WTC11 (cell line): ENCODE results near the gene ZNF555. TPM values are rescaled to one million over a fixed set of nuclear protein-coding genes. Genes with fewer than 3 reads are reported as not detected.

Source experiments
- ATAC-seq: fragments of 200-7000 bp; cut with Tn5 transposase; 2 replicates; pipeline ENCODE4 v1.10.0; 2021; ENCODE audit warnings: mild to moderate bottlenecking, moderate library complexity
- CTCF ChIA-PET: fragments of 300-600 bp; sonication (Branson Sonifier 250); formaldehyde crosslinking; loops from one replicate; lab custom pipeline; 2021; ENCODE audit warnings: antibody characterized with exemption; lab: Charles Lee
- POLR2A ChIA-PET: fragments of 350-600 bp; sonication (Branson Sonifier 250); formaldehyde crosslinking; loops from one replicate; lab custom pipeline; 2021; ENCODE audit warnings: antibody characterized with exemption; lab: Charles Lee
- DNase-seq: peaks from one replicate; pipeline ENCODE4 v3.0.0; 2021; ENCODE audit warnings: low spot score
- H3K27ac Mint-ChIP-seq: 2 replicates; pipeline ENCODE4 v1.8.0; 2021; ENCODE audit warnings: mixed read lengths
- H3K27me3 Mint-ChIP-seq: 2 replicates; pipeline ENCODE4 v1.8.0; 2021; ENCODE audit warnings: low read depth, mild to moderate bottlenecking, moderate library complexity, mixed read lengths
- H3K36me3 Mint-ChIP-seq: 2 replicates; pipeline ENCODE4 v1.8.0; 2021; ENCODE audit warnings: mixed read lengths
- H3K4me1 Mint-ChIP-seq: 2 replicates; pipeline ENCODE4 v1.8.0; 2022; ENCODE audit warnings: mixed read lengths
- H3K4me3 Mint-ChIP-seq: 2 replicates; pipeline ENCODE4 v1.8.0; 2021; ENCODE audit warnings: mild to moderate bottlenecking, moderate library complexity, mixed read lengths
- H3K9me3 Mint-ChIP-seq: 2 replicates; pipeline ENCODE4 v1.8.0; 2021; ENCODE audit warnings: mixed read lengths
- CREM ChIP-seq: sonication (generic); formaldehyde crosslinking; IDR thresholded peaks from 2 replicates; pipeline ENCODE4 v1.8.1; 2022; ENCODE audit warnings: mild to moderate bottlenecking, missing genetic modification reagents, moderate library complexity
- E2F4 ChIP-seq: sonication (generic); formaldehyde crosslinking; IDR thresholded peaks from 2 replicates; pipeline ENCODE4 v1.8.1; 2022; ENCODE audit warnings: low read depth, mild to moderate bottlenecking, moderate library complexity, missing genetic modification reagents, borderline replicate concordance
- JAZF1 ChIP-seq: fragments of 250-450 bp; sonication (Bioruptor Pico); IDR thresholded peaks from 2 replicates; pipeline ENCODE4 v1.9.0; 2021; ENCODE audit warnings: moderate library complexity, mild to moderate bottlenecking, inconsistent platforms
- NFE2L1 ChIP-seq: sonication (generic); formaldehyde crosslinking; IDR thresholded peaks from 2 replicates; pipeline ENCODE4 v1.8.1; 2023; ENCODE audit warnings: missing genetic modification reagents
- NR1H2 ChIP-seq: sonication (generic); formaldehyde crosslinking; IDR thresholded peaks from 2 replicates; pipeline ENCODE4 v1.9.0; 2021; ENCODE audit warnings: mild to moderate bottlenecking, moderate library complexity, missing genetic modification reagents
- PRRX2 ChIP-seq: fragments of 250-450 bp; sonication (Bioruptor Pico); IDR thresholded peaks from 2 replicates; pipeline ENCODE4 v1.8.0; 2021; ENCODE audit warnings: mild to moderate bottlenecking
- SOX15 ChIP-seq: fragments of 250-450 bp; sonication (Bioruptor Pico); IDR thresholded peaks from 2 replicates; pipeline ENCODE4 v1.9.0; 2021; ENCODE audit warnings: mild to moderate bottlenecking
- SP1 ChIP-seq: sonication (generic); formaldehyde crosslinking; conservative IDR thresholded peaks from 2 replicates; pipeline ENCODE4 v1.8.1; 2022; ENCODE audit warnings: missing genetic modification reagents
- TP53 ChIP-seq: sonication (generic); formaldehyde crosslinking; IDR thresholded peaks from 2 replicates; pipeline ENCODE4 v1.8.1; 2023; ENCODE audit warnings: mild to moderate bottlenecking, missing genetic modification reagents
- ZMAT4 ChIP-seq: fragments of 250-450 bp; sonication (Bioruptor Pico); IDR thresholded peaks from 2 replicates; pipeline ENCODE4 v1.9.0; 2021; ENCODE audit warnings: mild to moderate bottlenecking
- ZNF396 ChIP-seq: fragments of 250-450 bp; sonication (Bioruptor Pico); IDR thresholded peaks from 2 replicates; pipeline ENCODE4 v1.8.0; 2021; ENCODE audit warnings: mild to moderate bottlenecking, moderate library complexity, borderline replicate concordance
- ZNF512 ChIP-seq: sonication (generic); formaldehyde crosslinking; IDR thresholded peaks from 2 replicates; pipeline ENCODE4 v1.8.1; 2022; ENCODE audit warnings: missing genetic modification reagents, borderline replicate concordance
- total RNA-seq: library from RNA; stranded (reverse); gene quantifications from 3 replicates; pipeline ENCODE4 v1.2.3, GENCODE V29; 2021
- TF ChIP-seq, protein P1 (sequence below): fragments of 250-450 bp; sonication (Bioruptor Pico); IDR thresholded peaks from 2 replicates; pipeline ENCODE4 v2.1.2; 2022; ENCODE audit warnings: mild to moderate bottlenecking, moderate library complexity
- TF ChIP-seq, protein P2 (sequence below): sonication (generic); formaldehyde crosslinking; IDR thresholded peaks from 2 replicates; pipeline ENCODE4 v1.8.0; 2023; ENCODE audit warnings: missing genetic modification reagents, mild to moderate bottlenecking, borderline replicate concordance
- TF ChIP-seq, protein P3 (sequence below): fragments of 250-450 bp; sonication (Bioruptor Pico); IDR thresholded peaks from 2 replicates; pipeline ENCODE4 v1.9.0; 2021; ENCODE audit warnings: mild to moderate bottlenecking

Gene ZNF555
- total RNA-seq, 1 experiment from 2014 or later: 6.6 TPM

DNA sequence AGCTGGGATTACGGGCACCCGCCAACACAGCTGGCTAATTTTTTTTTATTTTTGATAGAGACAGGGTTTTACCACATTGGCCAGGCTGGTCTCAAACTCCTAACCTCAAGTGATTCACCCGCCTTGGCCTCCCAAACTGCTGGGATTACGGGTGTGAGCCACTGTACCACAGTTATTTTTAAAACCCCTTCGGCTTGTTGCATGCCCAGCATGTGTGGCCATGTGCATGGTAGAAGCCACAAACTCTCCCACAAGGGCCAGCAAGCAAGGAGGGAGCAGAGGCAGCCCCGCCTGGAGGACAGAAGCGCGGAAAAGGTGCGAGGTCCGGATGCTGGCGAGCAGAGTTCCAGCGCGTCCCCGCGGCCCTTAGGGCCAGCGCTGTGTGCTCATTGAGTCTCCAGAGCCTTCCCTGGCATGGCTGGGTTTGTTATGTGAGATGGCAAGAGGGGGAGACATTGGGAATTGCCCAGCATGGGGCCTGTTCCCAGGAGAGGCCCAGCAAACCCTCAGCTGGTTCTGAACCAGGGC, 43.1 kb upstream of the ZNF555 start:
- H3K27ac Mint-ChIP-seq: no peak overlapping the region
- no peaks in the 10 kb centered on the region for H3K9me3 Mint-ChIP-seq
- ChIA-PET CTCF (no interaction called here), POLR2A (no interaction called here)
- peaks cover 44% of the 10 kb centered on the region for H3K36me3 Mint-ChIP-seq
- TF ChIP-seq SOX15: no peak
- TF ChIP-seq, protein P1, sequence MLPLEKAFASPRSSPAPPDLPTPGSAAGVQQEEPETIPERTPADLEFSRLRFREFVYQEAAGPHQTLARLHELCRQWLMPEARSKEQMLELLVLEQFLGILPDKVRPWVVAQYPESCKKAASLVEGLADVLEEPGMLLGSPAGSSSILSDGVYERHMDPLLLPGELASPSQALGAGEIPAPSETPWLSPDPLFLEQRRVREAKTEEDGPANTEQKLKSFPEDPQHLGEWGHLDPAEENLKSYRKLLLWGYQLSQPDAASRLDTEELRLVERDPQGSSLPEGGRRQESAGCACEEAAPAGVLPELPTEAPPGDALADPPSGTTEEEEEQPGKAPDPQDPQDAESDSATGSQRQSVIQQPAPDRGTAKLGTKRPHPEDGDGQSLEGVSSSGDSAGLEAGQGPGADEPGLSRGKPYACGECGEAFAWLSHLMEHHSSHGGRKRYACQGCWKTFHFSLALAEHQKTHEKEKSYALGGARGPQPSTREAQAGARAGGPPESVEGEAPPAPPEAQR: no peak
- no peak for TF ChIP-seq ZNF512 (CRISPR knock-in tag)
- no peak for TF ChIP-seq NR1H2
- TF ChIP-seq NFE2L1 (CRISPR knock-in tag): no peak
- TF ChIP-seq PRRX2: no peak
- no peak for TF ChIP-seq E2F4
- TF ChIP-seq, protein P2, sequence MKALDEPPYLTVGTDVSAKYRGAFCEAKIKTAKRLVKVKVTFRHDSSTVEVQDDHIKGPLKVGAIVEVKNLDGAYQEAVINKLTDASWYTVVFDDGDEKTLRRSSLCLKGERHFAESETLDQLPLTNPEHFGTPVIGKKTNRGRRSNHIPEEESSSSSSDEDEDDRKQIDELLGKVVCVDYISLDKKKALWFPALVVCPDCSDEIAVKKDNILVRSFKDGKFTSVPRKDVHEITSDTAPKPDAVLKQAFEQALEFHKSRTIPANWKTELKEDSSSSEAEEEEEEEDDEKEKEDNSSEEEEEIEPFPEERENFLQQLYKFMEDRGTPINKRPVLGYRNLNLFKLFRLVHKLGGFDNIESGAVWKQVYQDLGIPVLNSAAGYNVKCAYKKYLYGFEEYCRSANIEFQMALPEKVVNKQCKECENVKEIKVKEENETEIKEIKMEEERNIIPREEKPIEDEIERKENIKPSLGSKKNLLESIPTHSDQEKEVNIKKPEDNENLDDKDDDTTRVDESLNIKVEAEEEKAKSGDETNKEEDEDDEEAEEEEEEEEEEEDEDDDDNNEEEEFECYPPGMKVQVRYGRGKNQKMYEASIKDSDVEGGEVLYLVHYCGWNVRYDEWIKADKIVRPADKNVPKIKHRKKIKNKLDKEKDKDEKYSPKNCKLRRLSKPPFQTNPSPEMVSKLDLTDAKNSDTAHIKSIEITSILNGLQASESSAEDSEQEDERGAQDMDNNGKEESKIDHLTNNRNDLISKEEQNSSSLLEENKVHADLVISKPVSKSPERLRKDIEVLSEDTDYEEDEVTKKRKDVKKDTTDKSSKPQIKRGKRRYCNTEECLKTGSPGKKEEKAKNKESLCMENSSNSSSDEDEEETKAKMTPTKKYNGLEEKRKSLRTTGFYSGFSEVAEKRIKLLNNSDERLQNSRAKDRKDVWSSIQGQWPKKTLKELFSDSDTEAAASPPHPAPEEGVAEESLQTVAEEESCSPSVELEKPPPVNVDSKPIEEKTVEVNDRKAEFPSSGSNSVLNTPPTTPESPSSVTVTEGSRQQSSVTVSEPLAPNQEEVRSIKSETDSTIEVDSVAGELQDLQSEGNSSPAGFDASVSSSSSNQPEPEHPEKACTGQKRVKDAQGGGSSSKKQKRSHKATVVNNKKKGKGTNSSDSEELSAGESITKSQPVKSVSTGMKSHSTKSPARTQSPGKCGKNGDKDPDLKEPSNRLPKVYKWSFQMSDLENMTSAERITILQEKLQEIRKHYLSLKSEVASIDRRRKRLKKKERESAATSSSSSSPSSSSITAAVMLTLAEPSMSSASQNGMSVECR (CRISPR knock-in tag): no peak
- TF ChIP-seq, protein P3, sequence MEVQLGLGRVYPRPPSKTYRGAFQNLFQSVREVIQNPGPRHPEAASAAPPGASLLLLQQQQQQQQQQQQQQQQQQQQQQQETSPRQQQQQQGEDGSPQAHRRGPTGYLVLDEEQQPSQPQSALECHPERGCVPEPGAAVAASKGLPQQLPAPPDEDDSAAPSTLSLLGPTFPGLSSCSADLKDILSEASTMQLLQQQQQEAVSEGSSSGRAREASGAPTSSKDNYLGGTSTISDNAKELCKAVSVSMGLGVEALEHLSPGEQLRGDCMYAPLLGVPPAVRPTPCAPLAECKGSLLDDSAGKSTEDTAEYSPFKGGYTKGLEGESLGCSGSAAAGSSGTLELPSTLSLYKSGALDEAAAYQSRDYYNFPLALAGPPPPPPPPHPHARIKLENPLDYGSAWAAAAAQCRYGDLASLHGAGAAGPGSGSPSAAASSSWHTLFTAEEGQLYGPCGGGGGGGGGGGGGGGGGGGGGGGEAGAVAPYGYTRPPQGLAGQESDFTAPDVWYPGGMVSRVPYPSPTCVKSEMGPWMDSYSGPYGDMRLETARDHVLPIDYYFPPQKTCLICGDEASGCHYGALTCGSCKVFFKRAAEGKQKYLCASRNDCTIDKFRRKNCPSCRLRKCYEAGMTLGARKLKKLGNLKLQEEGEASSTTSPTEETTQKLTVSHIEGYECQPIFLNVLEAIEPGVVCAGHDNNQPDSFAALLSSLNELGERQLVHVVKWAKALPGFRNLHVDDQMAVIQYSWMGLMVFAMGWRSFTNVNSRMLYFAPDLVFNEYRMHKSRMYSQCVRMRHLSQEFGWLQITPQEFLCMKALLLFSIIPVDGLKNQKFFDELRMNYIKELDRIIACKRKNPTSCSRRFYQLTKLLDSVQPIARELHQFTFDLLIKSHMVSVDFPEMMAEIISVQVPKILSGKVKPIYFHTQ: no peak
- no peak for TF ChIP-seq JAZF1
- no peak for TF ChIP-seq CREM (CRISPR knock-in tag)
- TF ChIP-seq ZNF396 (CRISPR knock-in tag): no peak
- TF ChIP-seq TP53 (CRISPR knock-in tag): no peak
- TF ChIP-seq ZMAT4: no peak
- no peak for TF ChIP-seq SP1 (CRISPR knock-in tag)
- DNase-seq: no peak
- no peaks in the 10 kb centered on the region for H3K27me3 Mint-ChIP-seq
- no peaks in the 10 kb centered on the region for H3K4me1 Mint-ChIP-seq
- no peak overlapping the region for H3K4me3 Mint-ChIP-seq
- no peak for ATAC-seq
